Neuronal stem cell (in vitro differentiated cells): ENCODE results near the gene CORO1C.

Experiments used
- DNase-seq: peaks from one replicate; pipeline ENCODE4 v3.0.0-alpha.2; 2013; ENCODE audit warnings: low spot score
- H2AFZ ChIP-seq: one replicate; pipeline ENCODE4 v1.6.1; 2013; ENCODE audit warnings: mild to moderate bottlenecking, low read length, inconsistent platforms
- H2AK5ac ChIP-seq: 2 replicates; pipeline ENCODE4 v1.6.1; 2013; ENCODE audit warnings: low read depth, mild to moderate bottlenecking, inconsistent platforms, low read length, moderate library complexity, mixed read lengths
- H2BK120ac ChIP-seq: 2 replicates; pipeline ENCODE4 v1.6.1; 2013; ENCODE audit warnings: low read depth, mild to moderate bottlenecking, inconsistent platforms, low read length, moderate library complexity, mixed read lengths
- H2BK12ac ChIP-seq: one replicate; pipeline ENCODE4 v1.6.1; 2013; ENCODE audit warnings: low read length, inconsistent platforms
- H2BK15ac ChIP-seq: 2 replicates; pipeline ENCODE4 v1.6.1; 2013; ENCODE audit warnings: mild to moderate bottlenecking, low read length, inconsistent platforms, mixed read lengths
- H2BK5ac ChIP-seq: one replicate; pipeline ENCODE4 v1.6.1; 2013; ENCODE audit warnings: inconsistent platforms, mild to moderate bottlenecking, low read length, moderate library complexity
- H3K14ac ChIP-seq: one replicate; pipeline ENCODE4 v1.6.1; 2013; ENCODE audit warnings: low read length, inconsistent platforms
- H3K18ac ChIP-seq: 2 replicates; pipeline ENCODE4 v1.6.1; 2013; ENCODE audit warnings: low read length, inconsistent platforms
- H3K23ac ChIP-seq: 2 replicates; pipeline ENCODE4 v1.6.1; 2013; ENCODE audit warnings: low read depth, mild to moderate bottlenecking, mixed read lengths, low read length, inconsistent platforms; ENCODE audit not compliant: poor library complexity
- H3K27ac ChIP-seq: replicated peaks from 3 replicates; pipeline ENCODE4 v1.5.1; 2013; ENCODE audit warnings: low read length, inconsistent platforms
- H3K27me3 ChIP-seq, 3 experiments: 2 replicates each; pipeline ENCODE4 v1.6.1; 2013; ENCODE audit warnings: low read length in 3 of 3, mild to moderate bottlenecking in 2 of 3, inconsistent platforms in 1 of 3, low read depth in 1 of 3, mixed read lengths in 1 of 3, moderate library complexity in 1 of 3; ENCODE audit not compliant: control insufficient read depth in 3 of 3, insufficient read depth in 3 of 3
- H3K36me3 ChIP-seq, 2 donors: replicated peaks in 1 of 2; 2 replicates each; pipeline ENCODE4 v1.6.1; 2013; ENCODE audit warnings: low read length in 2 of 2; ENCODE audit not compliant: control insufficient read depth in 2 of 2, insufficient read depth in 2 of 2
- H3K4ac ChIP-seq: 2 replicates; pipeline ENCODE4 v1.6.1; 2013; ENCODE audit warnings: inconsistent platforms, mild to moderate bottlenecking, low read length, moderate library complexity
- H3K4me1 ChIP-seq, 2 donors: 1 replicate in 1 of 2; 2 replicates in 1 of 2; pipeline ENCODE4 v1.6.1; 2013; ENCODE audit warnings: low read length in 2 of 2, low read depth in 1 of 2; ENCODE audit not compliant: control insufficient read depth in 2 of 2, insufficient read depth in 1 of 2
- H3K4me2 ChIP-seq: one replicate; pipeline ENCODE4 v1.6.1; 2013; ENCODE audit warnings: mild to moderate bottlenecking, low read length, inconsistent platforms; ENCODE audit not compliant: insufficient read depth, poor library complexity, severe bottlenecking
- H3K4me3 ChIP-seq, 2 donors: 2 replicates each; pipeline ENCODE4 v1.5.1; 2013; ENCODE audit warnings: low read length in 2 of 2, mild to moderate bottlenecking in 2 of 2, inconsistent platforms in 1 of 2, moderate library complexity in 1 of 2
- H3K79me1 ChIP-seq: one replicate; pipeline ENCODE4 v1.6.1; 2013; ENCODE audit warnings: low read depth, mild to moderate bottlenecking, inconsistent platforms, low read length, moderate library complexity
- H3K9ac ChIP-seq: one replicate; pipeline ENCODE4 v1.6.1; 2013; ENCODE audit warnings: mild to moderate bottlenecking, low read depth, low read length, inconsistent platforms; ENCODE audit not compliant: poor library complexity
- H3K9me3 ChIP-seq, 2 donors: replicated peaks in 1 of 2; 2 replicates each; pipeline versions ENCODE3 to v1.6.1; 2013; ENCODE audit warnings: low read length in 2 of 2, mild to moderate bottlenecking in 2 of 2, inconsistent platforms in 1 of 2, low read depth in 1 of 2, mixed read lengths in 1 of 2, moderate library complexity in 1 of 2; ENCODE audit not compliant: control insufficient read depth in 2 of 2, insufficient read depth in 1 of 2
- H4K8ac ChIP-seq: one replicate; pipeline ENCODE4 v1.6.1; 2013; ENCODE audit warnings: low read depth, mild to moderate bottlenecking, inconsistent platforms, low read length, moderate library complexity
- H4K91ac ChIP-seq: one replicate; pipeline ENCODE4 v1.6.1; 2013; ENCODE audit warnings: low read length, low read depth, mild to moderate bottlenecking, inconsistent platforms; ENCODE audit not compliant: poor library complexity
- WGBS, 2 donors: extraction: QIAGEN DNeasy Blood & Tissue Kit; methylation state at CpG; one replicate each; pipeline ENCODE4 v1.1.7; 2013; ENCODE audit warnings: missing lambda C conversion rate in 2 of 2, mixed read lengths in 1 of 2; ENCODE audit not compliant: insufficient read length in 2 of 2, insufficient replicate concordance in 1 of 2; ENCODE audit errors: extremely low coverage in 2 of 2; 5-methylcytosine and 5-hydroxymethylcytosine counted together

Gene CORO1C

GRCh38 chr12:108773798-108774788, 42.8 kb upstream of the CORO1C start:
- peak overlapping the region; percentile 13 for H3K9ac ChIP-seq
- no peak overlapping the region for H2AK5ac ChIP-seq
- H2BK120ac ChIP-seq: no peak overlapping the region
- H3K18ac ChIP-seq: peak overlapping the region; percentile 9
- H3K27ac ChIP-seq: no peak overlapping the region
- peaks cover 0 to 4% of the 10 kb centered on the region in 2 donors for H3K9me3 ChIP-seq
- H4K91ac ChIP-seq: no peak overlapping the region
- H3K14ac ChIP-seq: peak overlapping the region; percentile 86
- WGBS, 2 donors: no CpG with 5 or more reads among the region's 23 CpGs
- no peaks in the 10 kb centered on the region for H3K36me3 ChIP-seq
- DNase-seq: no peak
- no peak overlapping the region for H2BK15ac ChIP-seq
- no peak overlapping the region for H3K4ac ChIP-seq
- no peak overlapping the region for H3K4me3 ChIP-seq
- peak overlapping the region; percentile 30 for H2AFZ ChIP-seq
- no peak overlapping the region for H4K8ac ChIP-seq
- H2BK5ac ChIP-seq: no peak overlapping the region
- peaks cover 16 to 38% of the 10 kb centered on the region in 2 donors for H3K4me1 ChIP-seq
- no peak overlapping the region for H3K4me2 ChIP-seq
- H3K79me1 ChIP-seq: no peaks in the 10 kb centered on the region
- no peak overlapping the region for H3K23ac ChIP-seq
- no peak overlapping the region for H2BK12ac ChIP-seq
- H3K27me3 ChIP-seq: no peaks in the 10 kb centered on the region

GRCh38 chr12:108772891-108773797, 41.8 kb upstream of the CORO1C start:
- H3K4me2 ChIP-seq: no peak overlapping the region
- H3K79me1 ChIP-seq: no peaks in the 10 kb centered on the region
- no peak overlapping the region for H2BK15ac ChIP-seq
- no peak overlapping the region for H2BK120ac ChIP-seq
- peak overlapping the region in 1 of 2 donors; percentile 65 for H3K4me3 ChIP-seq
- H4K8ac ChIP-seq: no peak overlapping the region
- no peak overlapping the region for H4K91ac ChIP-seq
- DNase-seq: no peak
- H2AFZ ChIP-seq: no peak overlapping the region
- H3K27me3 ChIP-seq: no peaks in the 10 kb centered on the region
- peak overlapping the region; percentile 86 for H3K23ac ChIP-seq
- no peak overlapping the region for H3K27ac ChIP-seq
- peak overlapping the region; percentile 86 for H3K14ac ChIP-seq
- H2BK5ac ChIP-seq: no peak overlapping the region
- peak overlapping the region; percentile 61 for H3K18ac ChIP-seq
- no peak overlapping the region for H2BK12ac ChIP-seq
- H3K9ac ChIP-seq: peak overlapping the region; percentile 13
- WGBS, 2 donors: no CpG with 5 or more reads among the region's 25 CpGs
- no peaks in the 10 kb centered on the region for H3K36me3 ChIP-seq
- no peak overlapping the region for H2AK5ac ChIP-seq
- peaks cover 20 to 38% of the 10 kb centered on the region in 2 donors for H3K4me1 ChIP-seq
- H3K9me3 ChIP-seq: peaks cover 0 to 4% of the 10 kb centered on the region in 2 donors
- H3K4ac ChIP-seq: no peak overlapping the region

DNA sequence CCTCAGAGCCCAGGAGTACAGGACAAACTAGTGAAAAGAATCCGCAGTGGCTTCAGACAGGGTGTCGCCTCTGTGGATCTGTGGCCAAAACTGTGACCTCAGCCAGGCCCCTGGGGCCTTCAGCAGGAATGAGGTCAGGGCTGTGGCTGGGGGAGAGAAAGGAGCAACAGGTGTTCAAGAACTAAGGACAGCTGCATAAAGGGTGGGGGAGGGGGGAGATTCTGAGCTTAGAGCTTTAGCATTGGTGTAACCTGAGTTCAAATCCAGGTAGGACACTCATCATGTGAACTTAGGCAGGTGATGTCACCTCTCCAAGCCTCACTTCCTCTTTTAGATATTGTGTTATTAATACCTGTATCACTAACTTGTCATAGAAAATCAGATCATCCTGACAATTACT, 40.9 kb upstream of the CORO1C start:
- Histone ChIP-seq H3K27me3 (no peaks in the 10 kb centered on the region), H3K4me2 (no peak overlapping the region), H3K14ac (no peak overlapping the region), H2BK15ac (no peak overlapping the region), H3K23ac (no peak overlapping the region), H2AFZ (no peak overlapping the region), H2BK120ac (peak overlapping the region; percentile 53), H4K91ac (no peak overlapping the region), H3K4ac (no peak overlapping the region), H4K8ac (no peak overlapping the region), H3K79me1 (no peaks in the 10 kb centered on the region), H3K9me3 (peaks cover 0 to 4% of the 10 kb centered on the region in 2 donors), H3K4me1 (peaks cover 18 to 32% of the 10 kb centered on the region in 2 donors), H3K27ac (no peak overlapping the region), H2BK12ac (no peak overlapping the region), H3K4me3 (peak overlapping the region in 1 of 2 donors; percentile 42), H2BK5ac (no peak overlapping the region), H3K9ac (no peak overlapping the region), H3K36me3 (no peaks in the 10 kb centered on the region), H3K18ac (no peak overlapping the region), H2AK5ac (no peak overlapping the region)
- no peak for DNase-seq
- whole genome bisulfite sequencing, 2 donors: no CpG with 5 or more reads among the region's 2 CpGs
